ENCODE data around the gene KLHL6.

KLHL6 gene, protein sequence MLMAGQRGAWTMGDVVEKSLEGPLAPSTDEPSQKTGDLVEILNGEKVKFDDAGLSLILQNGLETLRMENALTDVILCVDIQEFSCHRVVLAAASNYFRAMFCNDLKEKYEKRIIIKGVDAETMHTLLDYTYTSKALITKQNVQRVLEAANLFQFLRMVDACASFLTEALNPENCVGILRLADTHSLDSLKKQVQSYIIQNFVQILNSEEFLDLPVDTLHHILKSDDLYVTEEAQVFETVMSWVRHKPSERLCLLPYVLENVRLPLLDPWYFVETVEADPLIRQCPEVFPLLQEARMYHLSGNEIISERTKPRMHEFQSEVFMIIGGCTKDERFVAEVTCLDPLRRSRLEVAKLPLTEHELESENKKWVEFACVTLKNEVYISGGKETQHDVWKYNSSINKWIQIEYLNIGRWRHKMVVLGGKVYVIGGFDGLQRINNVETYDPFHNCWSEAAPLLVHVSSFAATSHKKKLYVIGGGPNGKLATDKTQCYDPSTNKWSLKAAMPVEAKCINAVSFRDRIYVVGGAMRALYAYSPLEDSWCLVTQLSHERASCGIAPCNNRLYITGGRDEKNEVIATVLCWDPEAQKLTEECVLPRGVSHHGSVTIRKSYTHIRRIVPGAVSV

DNA sequence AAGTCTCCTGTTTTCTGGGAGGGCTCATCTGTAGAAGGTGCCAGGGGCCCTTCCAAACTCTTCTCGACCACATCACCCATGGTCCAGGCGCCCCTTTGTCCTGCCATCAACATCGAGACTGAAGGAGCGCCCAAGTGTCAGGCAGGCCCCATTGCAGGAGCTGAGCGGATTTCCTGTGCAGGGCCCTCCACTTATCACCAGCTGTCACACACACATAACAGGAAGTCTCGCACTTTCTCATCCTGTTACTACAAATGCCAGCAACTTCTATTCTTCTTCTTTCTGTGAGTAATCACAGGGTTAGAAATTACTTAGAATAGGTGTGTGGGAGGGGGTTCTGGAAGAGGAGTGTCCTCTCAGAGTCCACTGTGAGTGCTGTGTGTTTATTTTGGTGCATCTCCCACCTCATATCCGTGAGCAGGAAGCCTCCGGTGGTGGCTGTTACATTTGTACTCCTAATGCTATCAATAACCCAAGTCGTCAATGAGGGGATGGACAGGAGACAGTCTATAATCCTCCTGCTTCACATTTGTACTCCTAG, at the start of gene KLHL6:
KLHL6 (minus strand) TSS at position 166 of the 541 bp plus-strand sequence; CDS start at position 113, 53 bp downstream.
- H3K27ac ChIP-seq = peak within 1 kb of the TSS in 18 of 21 experiments; percentile 16 to 87 (median 72)
- peak within 1 kb of the TSS; percentile 20 to 42 (median 32) for H3K4me3 ChIP-seq

DNA sequence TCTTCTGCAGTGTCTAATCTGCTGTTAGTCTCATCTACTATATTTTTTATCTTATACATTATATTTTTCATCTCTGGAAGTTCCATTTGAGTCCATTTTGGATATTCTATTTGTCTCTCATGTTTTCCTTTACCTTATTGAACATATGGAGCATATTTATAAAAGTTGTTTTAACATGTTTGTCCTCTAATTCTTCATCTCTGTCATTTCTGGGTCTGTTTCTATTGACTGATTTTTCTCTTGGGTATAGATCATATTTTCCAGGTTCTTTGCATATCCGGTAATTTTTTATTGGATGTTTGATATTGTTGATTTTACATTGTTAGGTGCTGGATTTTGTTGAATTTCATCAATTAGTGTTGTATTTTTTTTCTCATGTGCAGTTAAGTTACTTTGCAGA, 42.5 kb upstream of the KLHL6 start:
- Histone ChIP-seq H3K27ac (no peak overlapping the region), H3K4me3 (no peak overlapping the region)

DNA sequence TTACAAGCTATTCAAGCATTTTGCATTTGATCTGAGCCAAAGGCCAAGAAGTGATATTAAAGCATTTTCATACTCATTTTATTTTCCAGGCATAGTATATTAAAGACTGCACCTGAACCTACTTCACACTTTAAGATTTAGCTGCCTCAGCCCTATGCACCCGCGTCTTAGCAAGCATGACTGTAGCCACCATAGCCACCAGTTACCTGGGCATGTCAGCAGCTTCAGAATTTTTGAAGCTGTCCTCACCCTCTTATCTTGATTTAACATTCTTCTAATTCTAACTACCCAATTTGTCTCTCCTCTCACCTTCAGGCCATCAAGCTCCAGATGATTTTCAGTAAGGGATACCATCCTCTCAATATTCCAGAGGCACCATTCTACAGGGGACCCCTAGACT, 39.1 kb upstream of the KLHL6 start:
- no peak overlapping the region for H3K4me3 ChIP-seq
- no peak overlapping the region for H3K27ac ChIP-seq

DNA sequence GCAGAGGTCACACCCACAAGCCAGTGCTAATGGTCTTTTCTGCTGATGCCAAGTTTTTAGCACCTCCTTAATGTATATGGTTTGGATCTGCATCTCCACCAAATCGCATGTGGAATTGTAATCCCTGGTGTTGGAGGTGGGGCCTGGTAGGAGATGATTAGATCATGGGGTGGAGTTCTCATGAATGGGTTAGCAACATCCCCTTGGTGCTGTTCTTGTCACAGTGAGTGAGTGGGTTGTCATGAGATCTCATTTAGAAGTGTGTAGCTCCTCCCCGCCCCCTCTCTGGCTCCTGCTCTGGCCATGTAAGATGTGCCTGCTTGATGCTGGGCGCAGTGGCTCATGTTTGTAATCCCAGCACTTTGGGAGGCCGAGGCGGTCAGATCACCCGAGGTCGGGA, 37.3 kb upstream of the KLHL6 start:
- no peak overlapping the region for H3K27ac ChIP-seq
- H3K4me3 ChIP-seq = no peak overlapping the region

DNA sequence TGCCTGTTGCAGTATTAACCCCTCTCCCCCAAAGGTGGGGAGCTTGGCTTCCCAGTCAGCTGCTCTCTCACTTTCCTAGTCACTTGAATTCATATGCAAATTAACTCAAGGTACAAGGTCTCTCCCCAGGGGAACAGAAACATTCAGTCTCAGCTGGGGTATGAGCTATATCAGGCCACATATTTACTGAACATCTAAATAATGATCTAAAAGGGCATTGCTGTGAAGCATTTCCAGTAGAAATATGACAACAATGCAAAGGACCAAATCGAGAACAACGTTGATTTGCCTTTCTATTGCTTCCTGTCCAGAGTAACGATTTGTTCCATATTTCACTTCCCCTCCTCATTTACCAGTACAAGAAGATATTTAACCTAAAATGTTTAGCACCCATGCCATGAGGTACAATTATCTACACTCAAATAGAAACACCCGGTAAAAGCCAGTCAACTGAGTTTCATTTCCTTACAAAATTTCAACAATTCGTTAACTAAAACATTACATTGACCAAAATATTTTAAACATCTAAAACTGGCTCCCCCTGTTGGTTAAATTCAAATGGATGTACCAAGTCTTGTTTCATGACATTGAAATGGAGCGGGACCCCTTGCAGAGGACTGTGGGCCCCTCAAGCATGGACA, 36.5 kb upstream of the KLHL6 start:
- H3K27ac ChIP-seq = no peak overlapping the region
- no peak overlapping the region for H3K4me3 ChIP-seq

DNA sequence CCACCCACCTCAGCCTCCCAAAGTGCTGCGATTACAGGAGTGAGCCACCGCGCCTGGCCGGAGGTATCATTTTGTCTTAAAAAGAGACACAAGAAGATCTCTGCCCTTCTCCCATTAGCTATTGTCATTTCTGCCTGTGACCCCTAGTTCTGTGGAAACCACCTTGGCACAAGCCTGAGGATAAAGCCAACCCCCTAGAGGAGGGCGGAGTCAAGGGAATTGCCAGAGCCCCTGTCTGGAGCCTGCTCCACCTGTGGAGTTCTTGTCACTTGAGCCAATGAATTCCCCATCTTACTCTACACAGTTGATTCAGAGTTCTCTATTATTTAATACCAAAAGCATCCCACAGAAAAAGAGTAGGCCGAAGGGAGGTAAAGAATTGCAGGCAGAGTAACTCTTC, 34.9 kb upstream of the KLHL6 start:
- H3K27ac ChIP-seq = no peak overlapping the region
- no peak overlapping the region for H3K4me3 ChIP-seq

DNA sequence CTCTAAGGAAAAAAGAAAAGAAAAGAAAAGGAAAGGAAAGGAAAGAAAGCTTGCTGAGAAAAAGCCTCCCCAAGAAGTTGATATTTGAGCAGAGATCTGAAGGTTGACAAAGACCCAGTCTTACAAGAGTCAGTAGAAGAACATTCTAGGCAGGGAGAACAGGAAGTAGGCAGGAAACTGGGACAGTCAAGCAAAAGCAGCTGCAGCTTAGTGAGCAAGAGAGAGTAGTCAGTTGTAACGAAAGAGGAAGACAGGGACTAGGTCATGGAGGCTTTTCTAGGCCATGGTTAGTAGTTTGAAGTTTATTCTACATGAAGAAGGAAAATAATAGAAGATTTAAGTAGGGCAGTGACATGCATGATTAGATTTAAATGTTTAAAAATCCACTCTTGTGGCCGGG, 31.8 kb upstream of the KLHL6 start:
- peak overlapping the region in 2 of 21 experiments; percentile 10 to 54 for H3K27ac ChIP-seq
- no peak overlapping the region for H3K4me3 ChIP-seq

DNA sequence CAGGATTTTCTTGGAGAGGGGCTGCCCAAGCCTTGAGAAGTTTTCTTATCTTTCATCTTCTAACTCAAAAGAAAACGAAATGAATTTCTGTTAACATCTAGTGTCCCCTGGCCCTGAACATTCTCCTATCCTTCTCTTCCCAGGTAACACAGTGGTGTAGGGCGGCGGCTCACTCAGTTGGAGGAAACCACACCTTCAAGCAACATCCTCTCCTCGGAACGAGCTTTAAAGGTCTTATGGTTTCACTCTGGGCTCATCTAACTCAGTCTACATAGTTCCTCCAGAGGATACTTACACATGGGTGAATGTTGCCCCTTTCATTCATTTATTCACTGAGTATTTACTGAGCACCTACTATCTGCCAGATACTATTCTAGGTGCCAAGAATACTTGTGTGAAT, 31.0 kb upstream of the KLHL6 start:
- peak overlapping the region in 2 of 21 experiments; percentile 10 to 54 for H3K27ac ChIP-seq
- H3K4me3 ChIP-seq = no peak overlapping the region

DNA sequence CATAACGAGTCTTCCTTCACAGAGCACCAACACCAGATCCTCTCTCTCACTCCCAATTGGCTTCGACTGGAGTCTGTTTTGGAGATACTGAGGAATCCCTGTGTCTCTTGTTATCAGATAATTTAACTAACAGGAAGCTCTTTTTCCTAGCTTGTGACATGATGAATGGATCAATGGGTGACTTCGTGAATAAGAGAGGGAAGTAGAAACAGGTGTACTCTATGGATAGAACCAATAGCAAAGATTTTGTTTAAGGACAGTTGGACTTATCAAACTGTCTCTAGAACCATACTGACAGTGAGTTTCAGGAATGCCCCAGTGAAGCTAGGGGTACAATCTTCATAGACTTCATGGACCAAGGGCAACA, 29.4 kb upstream of the KLHL6 start:
- Histone ChIP-seq H3K4me3 (no peak overlapping the region), H3K27ac (peak overlapping the region in 2 of 21 experiments; percentile 33 to 42)

DNA sequence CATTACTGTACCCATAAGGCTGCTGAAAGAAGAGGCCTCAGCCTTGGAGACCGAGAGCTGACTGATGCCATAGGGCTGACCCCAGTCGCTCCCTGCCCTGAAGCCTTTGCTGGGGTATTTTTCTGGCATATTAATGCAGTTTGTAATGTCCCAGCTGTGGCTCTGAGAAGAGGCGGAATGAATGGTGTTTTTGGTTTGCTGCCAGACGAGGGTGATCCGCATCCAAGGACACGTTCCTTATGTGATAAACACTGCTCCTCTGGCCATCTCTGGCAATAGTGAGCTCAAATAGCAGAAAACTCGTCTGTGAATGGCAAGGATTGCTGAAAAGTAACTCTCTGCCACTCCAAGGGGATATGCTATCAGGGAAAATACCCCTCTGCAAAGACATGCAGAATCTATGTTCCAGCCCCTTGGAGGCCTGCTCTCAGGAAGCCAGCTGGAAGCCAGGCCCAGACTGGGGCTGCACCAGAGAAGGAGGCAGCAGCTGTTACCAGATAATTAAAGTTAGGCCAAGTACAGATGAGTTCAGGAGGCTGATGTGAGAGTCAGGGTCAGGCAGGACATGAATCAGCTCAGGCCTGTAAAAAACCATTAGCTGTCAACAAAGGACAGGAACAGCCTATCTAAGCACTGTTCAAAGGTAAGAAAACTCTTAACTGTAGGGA, 28.9 kb upstream of the KLHL6 start:
- Histone ChIP-seq H3K27ac (peak overlapping the region in 3 of 21 experiments; percentile 13 to 42 (median 33)), H3K4me3 (no peak overlapping the region)

DNA sequence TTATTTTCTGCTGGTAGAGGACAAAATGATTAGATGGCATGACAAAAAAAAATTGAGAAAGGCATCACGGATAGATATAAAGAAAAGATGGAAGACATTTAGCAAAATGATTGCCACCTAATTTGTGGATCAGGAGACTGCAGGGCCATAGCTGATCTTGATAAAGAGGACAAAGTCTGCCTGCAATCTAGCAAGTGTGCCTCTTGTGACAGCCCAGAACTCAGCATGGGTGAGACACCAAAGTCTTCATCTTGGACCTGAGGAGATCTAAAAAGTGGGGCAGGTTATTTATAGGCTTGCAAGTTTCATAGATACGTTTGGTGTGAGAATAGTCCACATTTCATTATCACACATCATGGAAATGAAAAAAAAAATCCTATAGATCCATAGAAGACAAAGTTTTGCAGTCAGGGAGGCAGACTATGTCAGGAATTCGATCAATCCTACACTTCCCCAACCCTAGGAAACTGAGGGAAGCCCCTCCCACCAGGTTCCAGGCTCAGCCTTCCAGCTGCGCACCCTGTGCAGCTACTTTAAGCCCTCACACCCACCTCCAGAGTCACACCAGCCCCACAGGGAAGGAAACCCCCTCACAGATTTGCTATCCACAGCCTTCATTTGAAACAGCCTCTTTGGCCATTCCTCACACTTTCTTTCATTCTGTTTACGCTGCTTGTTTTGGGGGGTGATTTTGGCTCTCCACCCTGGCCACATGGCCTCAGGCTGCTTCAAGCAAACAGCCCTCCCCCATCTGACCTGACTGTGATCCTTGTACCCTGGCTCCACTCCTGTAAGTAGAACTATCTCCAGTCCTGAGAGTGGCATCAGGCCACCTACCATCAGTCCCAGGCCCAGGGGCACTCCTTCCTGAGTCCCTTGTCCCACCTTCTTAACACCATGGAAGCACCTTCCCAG, 28.1 kb upstream of the KLHL6 start:
- H3K27ac ChIP-seq = peak overlapping the region in 2 of 21 experiments; percentile 33 to 42
- H3K4me3 ChIP-seq = no peak overlapping the region

DNA sequence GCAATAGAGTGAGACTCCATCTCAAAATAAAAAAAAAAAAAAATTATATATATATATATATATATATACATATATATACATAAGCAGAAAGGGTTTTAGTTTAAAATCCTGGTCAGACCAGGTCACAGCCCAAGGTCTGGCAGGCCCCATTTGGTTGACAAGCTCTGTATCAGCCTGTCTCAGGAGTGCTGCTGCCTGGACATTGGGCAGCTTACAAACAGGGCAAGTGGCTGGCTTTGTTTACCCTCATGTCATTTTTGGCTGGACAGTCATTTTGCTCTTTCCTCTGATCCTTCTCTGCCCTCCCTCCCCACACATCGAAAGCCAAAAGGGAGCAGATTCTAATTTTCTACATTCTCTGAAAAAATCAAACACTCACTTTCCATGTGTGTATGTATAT, 26.7 kb upstream of the KLHL6 start:
- Histone ChIP-seq H3K4me3 (no peak overlapping the region), H3K27ac (no peak overlapping the region)

DNA sequence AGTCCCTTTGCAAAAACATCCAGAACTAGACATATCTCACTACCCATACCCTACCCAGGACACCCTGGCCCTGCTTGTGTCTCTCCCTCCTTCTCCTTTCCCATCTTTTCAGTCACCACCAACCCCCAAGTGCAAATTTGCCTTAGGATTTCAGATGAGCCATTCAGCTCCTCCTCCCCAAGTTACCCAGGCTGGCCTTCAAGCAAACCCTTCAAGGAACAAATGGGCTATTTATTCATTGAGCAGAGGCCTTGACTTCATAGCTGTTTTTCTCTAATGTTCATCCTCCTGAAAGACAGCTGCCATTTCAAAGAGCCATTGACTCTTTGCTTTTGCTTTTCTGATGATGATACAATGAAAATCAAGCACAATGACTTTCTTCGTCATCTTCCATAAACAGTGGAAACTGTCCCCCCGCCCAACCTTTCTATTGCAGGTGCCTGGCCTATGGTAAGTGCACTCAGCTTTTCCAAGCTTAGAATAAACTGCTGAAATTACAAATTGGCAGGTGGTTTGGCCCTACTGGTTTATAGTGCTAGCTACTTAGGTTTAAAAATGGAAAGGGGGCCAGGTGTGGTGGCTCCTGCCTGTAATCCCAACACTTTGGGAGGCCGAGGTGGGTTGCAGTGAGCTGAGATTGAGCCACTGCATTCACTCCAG, 26.1 kb upstream of the KLHL6 start:
- Histone ChIP-seq H3K27ac (no peak overlapping the region), H3K4me3 (no peak overlapping the region)

DNA sequence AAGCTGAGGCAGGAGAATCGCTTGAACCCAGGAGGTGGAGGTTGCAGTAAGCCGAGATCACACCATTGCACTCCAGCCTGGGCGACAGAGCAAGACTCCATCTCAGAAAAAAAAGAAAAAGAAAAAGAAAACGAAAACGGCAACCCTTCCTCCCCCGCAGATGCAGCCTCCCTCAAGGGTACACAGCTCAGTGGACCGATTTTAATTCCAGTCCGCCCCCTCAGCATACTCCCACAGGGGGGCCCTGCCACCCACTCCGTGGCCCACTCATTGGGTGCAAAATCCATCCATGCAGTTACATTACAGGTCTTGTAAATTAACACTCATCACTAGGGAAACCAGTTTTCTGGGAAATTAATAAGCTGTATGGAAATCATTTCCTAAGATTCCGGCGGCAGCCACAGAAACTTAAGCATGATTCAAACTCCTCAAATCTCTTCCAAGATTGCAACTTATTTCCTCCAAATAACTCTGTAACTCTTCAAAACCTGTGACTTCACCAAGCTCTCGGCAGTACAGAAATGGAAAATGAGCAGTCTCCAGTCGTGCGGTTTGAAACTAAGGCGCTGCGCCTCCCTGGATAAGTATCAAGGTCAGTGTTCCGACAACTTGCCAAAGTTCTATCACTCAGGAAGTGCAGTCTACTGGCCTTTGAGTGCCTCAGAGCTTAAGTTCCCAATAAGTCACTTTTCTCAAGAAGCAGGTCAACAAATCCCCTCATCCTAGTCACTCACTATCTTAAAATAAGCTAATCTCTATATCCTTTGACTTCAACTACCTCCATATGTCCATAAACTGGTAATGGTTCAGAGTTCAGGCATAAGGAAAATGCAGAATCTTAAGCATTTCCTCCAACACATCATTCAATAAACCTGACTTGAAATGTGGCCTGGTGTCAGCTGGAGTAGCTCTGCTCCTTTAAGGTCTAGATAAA, 24.7 kb upstream of the KLHL6 start:
- Histone ChIP-seq H3K4me3 (no peak overlapping the region), H3K27ac (no peak overlapping the region)

DNA sequence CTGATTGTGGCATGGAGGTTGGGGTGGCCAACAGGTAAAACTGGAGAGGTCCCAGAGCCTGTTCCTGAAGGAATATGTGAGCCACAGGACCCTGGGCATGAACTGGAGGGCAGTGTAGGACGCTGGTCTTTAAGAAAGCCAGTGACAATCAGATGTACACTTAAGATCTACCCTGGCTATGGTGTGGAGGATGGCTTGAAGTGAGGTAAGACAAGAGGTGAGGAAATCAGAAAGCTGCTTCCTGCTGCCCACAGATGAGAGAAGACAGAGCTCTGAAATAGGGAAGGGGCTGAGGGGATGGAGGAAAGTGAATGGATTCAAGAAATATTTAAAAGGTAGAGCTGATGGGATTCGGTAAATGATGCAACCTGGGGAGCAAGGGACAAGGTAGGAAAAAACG, 22.7 kb upstream of the KLHL6 start:
- Histone ChIP-seq H3K4me3 (no peak overlapping the region), H3K27ac (no peak overlapping the region)

DNA sequence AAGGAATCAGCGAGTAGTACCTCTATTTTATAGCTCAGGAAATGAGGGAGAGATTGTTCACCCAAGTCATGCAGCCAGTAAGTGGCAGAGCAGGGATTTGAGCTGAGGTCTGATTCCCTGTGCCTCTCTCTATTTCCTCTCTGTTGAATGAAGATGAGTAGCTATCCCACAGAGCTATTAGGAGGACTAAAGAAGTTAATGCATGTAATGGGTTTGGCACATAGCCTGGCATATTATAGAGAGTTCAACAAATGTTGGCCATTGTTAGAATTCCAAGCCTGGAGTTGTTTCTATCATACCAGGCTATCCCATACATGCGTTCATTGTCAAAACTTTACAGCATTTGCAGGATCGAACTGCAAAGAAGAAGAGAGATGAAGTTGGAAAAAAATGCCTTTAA, 21.8 kb upstream of the KLHL6 start:
- Histone ChIP-seq H3K27ac (no peak overlapping the region), H3K4me3 (no peak overlapping the region)

DNA sequence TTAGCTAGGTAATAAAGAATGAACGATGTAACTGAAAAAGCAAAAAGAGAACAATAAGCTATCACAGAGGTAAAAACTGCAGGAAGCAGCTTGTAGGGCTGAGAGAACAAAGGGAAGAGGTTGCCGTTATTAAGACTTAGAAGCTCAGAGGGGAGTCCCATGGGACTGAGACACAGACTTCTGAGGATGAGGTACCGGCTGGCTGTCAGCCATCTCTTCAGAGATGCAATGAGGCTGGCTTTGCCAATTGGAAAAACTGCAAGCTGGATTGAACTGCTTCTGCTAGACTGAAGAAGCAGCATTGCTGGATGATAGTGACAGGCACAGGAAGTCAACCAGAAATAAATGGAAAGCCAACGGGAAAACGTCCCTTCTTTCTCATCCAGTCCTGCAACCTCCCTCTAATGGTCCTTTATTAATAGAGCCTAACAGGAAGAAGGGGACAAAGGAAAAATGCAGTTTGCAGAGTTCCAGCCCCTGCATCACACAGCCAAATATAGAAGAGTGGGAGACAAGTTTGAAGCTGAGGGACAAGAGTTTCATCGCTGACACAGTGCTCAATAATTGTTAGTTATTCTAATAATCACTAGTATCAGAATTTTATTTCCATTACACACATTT, 21.1 kb upstream of the KLHL6 start:
- Histone ChIP-seq H3K27ac (no peak overlapping the region), H3K4me3 (no peak overlapping the region)

Data from skin epidermis (tissue), 12 donors.